AG09309 (cell line): ENCODE data around the gene FBP2.
"Not testable (repeated sequence)": the region's sequence is repeated elsewhere in the genome, so short reads cannot be mapped to it uniquely, and the experiment has no call there.

Experiments used
- DNase-seq: peaks from one replicate; pipeline ENCODE4 v3.0.0-alpha.2; 2010; ENCODE audit warnings: low read depth
- H3K4me3 ChIP-seq: 2 replicates; pipeline ENCODE4 v1.5.1; 2011; ENCODE audit warnings: mild to moderate bottlenecking, low read depth, low read length, moderate library complexity; ENCODE audit not compliant: control insufficient read depth
- TF ChIP-seq, protein P1 (sequence below): IDR thresholded peaks from 2 replicates; pipeline ENCODE4 v1.5.1; 2011; ENCODE audit warnings: mild to moderate bottlenecking, low read depth, low read length, inconsistent platforms; ENCODE audit not compliant: insufficient read depth, control insufficient read depth; ENCODE audit errors: missing control alignments

FBP2 gene

DNA sequence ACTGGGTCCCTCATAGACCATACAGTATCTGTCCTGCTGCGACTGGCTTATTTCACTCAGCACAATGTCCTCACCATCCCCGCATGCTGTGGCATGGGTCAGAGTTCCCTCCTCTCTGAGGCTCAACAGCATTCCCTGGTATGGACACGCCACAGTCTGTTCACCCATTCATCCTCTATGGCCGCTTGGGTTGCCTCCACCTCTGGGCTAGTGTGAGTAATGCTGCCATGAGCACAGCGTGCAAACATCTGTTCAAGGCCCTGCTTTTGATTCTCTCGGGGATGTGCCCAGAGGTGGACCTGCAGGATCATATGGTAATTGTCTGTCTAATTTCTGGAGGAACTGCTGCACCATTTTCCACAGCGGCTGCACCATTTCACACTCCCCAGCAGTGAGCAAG is 5.5 kb upstream of the FBP2 start:
- H3K4me3 ChIP-seq: no peak overlapping the region
- DNase-seq: no peak
- TF ChIP-seq, protein P1, sequence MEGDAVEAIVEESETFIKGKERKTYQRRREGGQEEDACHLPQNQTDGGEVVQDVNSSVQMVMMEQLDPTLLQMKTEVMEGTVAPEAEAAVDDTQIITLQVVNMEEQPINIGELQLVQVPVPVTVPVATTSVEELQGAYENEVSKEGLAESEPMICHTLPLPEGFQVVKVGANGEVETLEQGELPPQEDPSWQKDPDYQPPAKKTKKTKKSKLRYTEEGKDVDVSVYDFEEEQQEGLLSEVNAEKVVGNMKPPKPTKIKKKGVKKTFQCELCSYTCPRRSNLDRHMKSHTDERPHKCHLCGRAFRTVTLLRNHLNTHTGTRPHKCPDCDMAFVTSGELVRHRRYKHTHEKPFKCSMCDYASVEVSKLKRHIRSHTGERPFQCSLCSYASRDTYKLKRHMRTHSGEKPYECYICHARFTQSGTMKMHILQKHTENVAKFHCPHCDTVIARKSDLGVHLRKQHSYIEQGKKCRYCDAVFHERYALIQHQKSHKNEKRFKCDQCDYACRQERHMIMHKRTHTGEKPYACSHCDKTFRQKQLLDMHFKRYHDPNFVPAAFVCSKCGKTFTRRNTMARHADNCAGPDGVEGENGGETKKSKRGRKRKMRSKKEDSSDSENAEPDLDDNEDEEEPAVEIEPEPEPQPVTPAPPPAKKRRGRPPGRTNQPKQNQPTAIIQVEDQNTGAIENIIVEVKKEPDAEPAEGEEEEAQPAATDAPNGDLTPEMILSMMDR: no peak

DNA sequence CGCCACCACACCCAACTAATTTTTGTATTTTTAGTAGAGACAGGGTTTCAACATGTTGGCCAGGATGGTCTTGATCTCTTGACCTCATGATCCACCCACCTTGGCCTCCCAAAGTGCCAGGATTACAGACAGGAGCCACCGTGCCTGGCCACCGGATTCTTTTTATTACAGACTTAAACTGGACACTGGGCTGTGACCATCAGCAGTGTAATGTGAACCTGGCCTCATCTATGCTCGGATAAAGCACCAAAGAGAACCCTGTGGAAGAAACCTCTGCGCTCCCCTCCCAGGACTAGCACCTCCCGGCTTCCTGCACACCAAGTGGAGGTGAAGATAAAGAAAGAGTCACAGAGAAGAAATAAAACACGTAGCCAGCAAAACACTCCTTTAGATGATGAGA is 941 bp downstream of the FBP2 start:
- not testable (repeated sequence) for H3K4me3 ChIP-seq, DNase-seq

DNA sequence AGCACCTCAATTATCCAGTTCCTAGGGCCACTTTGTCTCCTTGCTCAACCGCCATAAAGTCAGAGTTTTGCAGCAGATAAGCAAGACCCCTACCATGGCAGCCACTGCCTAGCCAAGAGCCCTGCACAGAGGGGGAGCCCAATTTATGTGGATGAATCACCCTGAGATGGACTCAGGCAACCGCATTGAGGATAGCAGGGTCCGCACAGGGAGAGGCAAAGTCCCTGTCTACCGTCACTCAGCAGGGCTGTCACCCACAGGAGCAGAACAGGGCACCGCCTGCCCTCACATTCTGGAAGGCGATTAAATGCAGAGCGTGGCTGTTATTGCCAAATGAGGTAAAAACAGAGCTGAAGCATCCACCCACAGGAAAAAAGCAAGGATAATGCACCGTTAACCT is 1.7 kb downstream of the FBP2 start:
- TF ChIP-seq, protein P1: no peak
- DNase-seq: no peak
- H3K4me3 ChIP-seq: no peak overlapping the region

DNA sequence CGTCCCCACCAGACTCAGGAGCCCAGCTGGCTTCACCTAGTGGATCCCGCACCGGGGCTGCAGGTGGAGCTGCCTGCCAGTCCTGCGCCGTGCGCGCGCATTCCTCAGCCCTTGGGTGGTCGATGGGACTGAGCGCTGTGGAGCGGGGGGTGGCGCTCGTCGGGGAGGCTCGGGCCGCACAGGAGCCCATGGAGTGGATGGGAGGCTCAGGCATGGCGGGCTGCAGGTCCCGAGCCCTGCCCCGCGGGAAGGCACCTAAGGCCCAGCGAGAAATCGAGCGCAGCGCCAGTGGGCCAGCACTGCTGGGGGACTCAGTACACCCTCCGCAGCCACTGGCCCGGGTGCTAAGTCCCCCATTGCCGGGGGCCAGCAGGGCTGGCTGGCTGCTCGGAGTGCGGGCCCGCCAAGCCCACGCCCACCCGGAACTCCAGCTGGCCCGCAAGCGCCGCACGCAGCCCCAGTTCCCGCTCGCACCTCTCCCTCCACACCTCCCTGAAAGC is 2.5 kb downstream of the FBP2 start:
- not testable (repeated sequence) for H3K4me3 ChIP-seq, DNase-seq

DNA sequence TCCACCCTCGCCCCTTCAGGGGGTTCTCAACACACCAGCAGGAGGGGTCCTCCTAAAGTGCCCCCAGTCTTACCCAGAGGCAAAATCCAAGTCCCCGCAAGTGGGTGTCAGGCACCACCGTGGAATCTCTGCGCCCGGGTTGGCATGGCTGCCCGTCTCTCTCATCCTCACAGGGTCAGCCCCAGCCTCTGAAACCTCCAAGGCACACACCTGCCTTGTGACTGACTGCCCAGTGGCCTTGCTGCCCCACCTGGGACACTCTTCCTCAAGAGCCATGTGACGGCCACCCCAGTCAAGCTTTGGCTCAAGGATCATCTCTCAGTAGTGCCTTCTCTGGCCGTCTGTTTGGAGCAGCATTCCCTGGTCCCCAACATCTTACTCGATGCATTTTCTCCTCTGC is 4.9 kb downstream of the FBP2 start:
- H3K4me3 ChIP-seq: no peak overlapping the region
- TF ChIP-seq, protein P1: no peak
- DNase-seq: no peak

DNA sequence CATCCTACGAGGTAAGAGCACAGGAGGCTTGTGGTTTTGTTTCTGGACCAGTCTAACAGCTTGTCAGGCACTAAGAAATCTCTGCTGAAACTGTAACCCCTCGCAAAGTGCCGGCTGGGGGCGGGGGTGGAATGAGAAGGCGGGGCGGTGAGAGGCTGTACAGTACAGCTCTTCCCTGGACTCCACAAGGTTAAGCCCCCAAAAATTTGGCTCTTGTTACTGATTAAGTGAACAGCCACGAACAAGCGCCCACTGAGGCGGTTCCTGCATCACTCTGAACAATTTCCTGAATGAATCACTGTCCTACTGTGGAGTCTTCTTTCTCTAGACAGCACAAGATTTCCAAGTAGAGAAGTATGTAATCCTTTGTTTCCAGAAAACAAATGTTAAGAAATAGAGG is 6.8 kb downstream of the FBP2 start:
- DNase-seq: peak; percentile 14
- TF ChIP-seq, protein P1: no peak
- H3K4me3 ChIP-seq: peak overlapping the region; percentile 22

DNA sequence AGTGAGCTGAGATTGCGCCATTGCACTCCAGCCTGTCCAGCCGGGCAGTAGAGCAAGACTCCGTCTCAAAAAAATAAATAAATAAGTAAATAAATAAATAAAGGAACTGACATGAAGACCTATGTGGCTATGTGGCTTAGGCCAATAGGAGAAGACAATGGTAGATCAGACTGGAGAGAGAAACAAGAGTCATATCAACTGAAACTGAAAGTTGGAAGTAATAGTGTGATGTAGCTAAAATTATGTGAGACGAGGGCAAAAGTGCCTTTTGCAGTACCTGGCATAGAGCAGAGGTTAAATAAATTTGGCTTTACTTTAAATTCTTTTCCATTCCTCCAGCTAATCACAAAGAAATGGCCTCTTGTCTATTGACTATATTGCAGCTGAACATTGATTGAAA is 7.3 kb downstream of the FBP2 start:
- TF ChIP-seq, protein P1: no peak
- H3K4me3 ChIP-seq: no peak overlapping the region
- DNase-seq: no peak

DNA sequence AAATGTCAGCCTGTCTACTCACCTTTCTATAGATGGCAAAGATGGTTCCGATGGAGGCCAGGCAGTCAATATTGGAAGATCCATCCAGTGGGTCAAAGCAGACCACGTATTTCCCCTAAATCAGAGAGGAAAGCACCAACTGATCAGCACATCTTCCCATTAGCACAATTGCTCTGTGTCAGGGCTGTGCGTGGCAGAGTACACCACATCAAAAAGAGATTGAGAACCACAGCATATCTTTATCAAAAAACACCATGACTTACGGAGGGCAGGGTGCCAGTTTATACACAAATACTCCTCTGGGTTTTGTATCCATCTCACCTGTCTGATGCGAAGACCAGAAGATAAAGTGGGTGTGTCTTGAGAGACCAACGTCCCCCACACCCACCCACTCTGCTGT is 9.1 kb downstream of the FBP2 start:
- H3K4me3 ChIP-seq: no peak overlapping the region
- DNase-seq: no peak
- TF ChIP-seq, protein P1: no peak
